GM23338 (cell line): Measurements from ENCODE around the gene RIMS1. TPM values are rescaled to one million over a fixed set of nuclear protein-coding genes. Genes with fewer than 3 reads are reported as not detected.
A peak's percentile ranks its signal among the peaks of the same experiment; 100 is the strongest.

Source experiments
- ATAC-seq: fragments of 200-7000 bp; cut with Tn5 transposase; 3 replicates; pipeline ENCODE4 v1.9.1; 2020
- DNase-seq: peaks from one replicate; pipeline ENCODE4 v3.0.0-alpha.2; 2015; ENCODE audit warnings: low spot score
- H2AFZ ChIP-seq: fragments of 200-600 bp; sonication (generic); 2 replicates; pipeline ENCODE4 v1.8.0; 2016; ENCODE audit warnings: antibody characterized with exemption, mild to moderate bottlenecking, moderate library complexity
- H3F3A ChIP-seq: fragments of 200-600 bp; sonication (generic); replicated peaks from 2 replicates; pipeline ENCODE4 v1.8.0; 2017; ENCODE audit warnings: antibody characterized with exemption, mixed run types, low read depth
- H3K27ac ChIP-seq: fragments of 200-600 bp; sonication (generic); 2 replicates; pipeline ENCODE4 v1.6.1; 2016; ENCODE audit warnings: low read depth
- H3K27me3 ChIP-seq: fragments of 200-600 bp; sonication (generic); 2 replicates; pipeline ENCODE4 v1.8.0; 2016; ENCODE audit warnings: mild to moderate bottlenecking, mixed run types, moderate library complexity; ENCODE audit not compliant: insufficient read depth
- H3K36me3 ChIP-seq: fragments of 200-600 bp; sonication (generic); 2 replicates; pipeline ENCODE4 v1.8.0; 2016; ENCODE audit warnings: mild to moderate bottlenecking; ENCODE audit not compliant: insufficient read depth
- H3K4me1 ChIP-seq: fragments of 200-600 bp; sonication (generic); 2 replicates; pipeline ENCODE4 v1.8.0; 2016; ENCODE audit warnings: mild to moderate bottlenecking, moderate library complexity; ENCODE audit not compliant: insufficient read depth
- H3K4me2 ChIP-seq: fragments of 200-600 bp; sonication (generic); 2 replicates; pipeline ENCODE4 v1.7.1; 2017; ENCODE audit warnings: mixed run types
- H3K4me3 ChIP-seq: fragments of 200-600 bp; sonication (generic); 2 replicates; pipeline ENCODE4 v1.6.1; 2016; ENCODE audit warnings: mixed run types
- H3K79me2 ChIP-seq: fragments of 200-600 bp; sonication (generic); replicated peaks from 2 replicates; pipeline ENCODE4 v1.8.0; 2017; ENCODE audit warnings: mild to moderate bottlenecking; ENCODE audit not compliant: insufficient read depth
- H3K9me2 ChIP-seq: fragments of 200-600 bp; sonication (generic); 2 replicates; pipeline ENCODE4 v1.8.0; 2017; ENCODE audit not compliant: insufficient read depth
- H4K20me1 ChIP-seq: fragments of 200-600 bp; sonication (generic); replicated peaks from 2 replicates; pipeline ENCODE4 v1.8.0; 2017; ENCODE audit warnings: mild to moderate bottlenecking; ENCODE audit not compliant: insufficient read depth
- H3K27ac Mint-ChIP-seq: 2 replicates; pipeline ENCODE4 v1.8.0; 2020; ENCODE audit warnings: inconsistent platforms, mild to moderate bottlenecking, moderate library complexity, mixed read lengths
- H3K27me3 Mint-ChIP-seq: 3 replicates; pipeline ENCODE4 v1.8.0; 2022; ENCODE audit warnings: low read depth, mild to moderate bottlenecking, moderate library complexity, mixed read lengths, inconsistent platforms; ENCODE audit not compliant: insufficient read depth, poor library complexity
- H3K36me3 Mint-ChIP-seq: 3 replicates; pipeline ENCODE4 v1.8.0; 2021; ENCODE audit warnings: low read depth, mild to moderate bottlenecking, inconsistent platforms, moderate library complexity, mixed read lengths
- H3K4me1 Mint-ChIP-seq: 3 replicates; pipeline ENCODE4 v1.8.0; 2020; ENCODE audit warnings: mild to moderate bottlenecking, inconsistent platforms, mixed read lengths
- H3K4me3 Mint-ChIP-seq: 3 replicates; pipeline ENCODE4 v1.8.0; 2021; ENCODE audit warnings: moderate library complexity, mild to moderate bottlenecking, inconsistent platforms, mixed read lengths
- H3K9me3 Mint-ChIP-seq: 3 replicates; pipeline ENCODE4 v1.8.0; 2020; ENCODE audit warnings: moderate library complexity, mild to moderate bottlenecking, inconsistent platforms, mixed read lengths
- JUNB ChIP-seq: IDR thresholded peaks from one replicate; pipeline ENCODE4 v1.6.1; 2016; ENCODE audit warnings: antibody characterized with exemption; ENCODE audit not compliant: unreplicated experiment
- NANOG ChIP-seq: IDR thresholded peaks from 2 replicates; pipeline ENCODE4 v1.6.1; 2016; ENCODE audit warnings: antibody characterized with exemption, borderline replicate concordance
- POLR2AphosphoS5 ChIP-seq: IDR thresholded peaks from 2 replicates; pipeline ENCODE4 v1.6.1; 2016; ENCODE audit warnings: antibody characterized with exemption, low read depth
- polyA plus RNA-seq: library from polyadenylated mRNA; unstranded; fragments of >200 nt; fragmentation: Nextera tagmentation; extraction: Ambion mirVana; gene quantifications from 2 replicates; pipeline ENCODE4 v1.2.1, GENCODE V29; 2016
- total RNA-seq: library from RNA; depleted of rRNA; stranded (reverse); fragments of >200 nt; shearing (Covaris generic); gene quantifications from 2 replicates; pipeline ENCODE4 v1.2.3, GENCODE V29; 2014
- TF ChIP-seq, protein P1 (sequence below): IDR thresholded peaks from one replicate; pipeline ENCODE4 v1.6.1; 2018; ENCODE audit warnings: antibody characterized with exemption; ENCODE audit not compliant: unreplicated experiment
- TF ChIP-seq, protein P2 (sequence below): IDR thresholded peaks from 2 replicates; pipeline ENCODE4 v1.6.1; 2016; ENCODE audit warnings: antibody characterized with exemption
- TF ChIP-seq, protein P3 (sequence below), 2 experiments: fragments of 200-600 bp in 1 of 2; sonication (generic) in 1 of 2; conservative IDR thresholded peaks; 2 replicates each; pipeline versions ENCODE4 v1.5.1 to v1.6.1; 2016 to 2017; ENCODE audit warnings: antibody characterized with exemption in 2 of 2, low read depth in 2 of 2, mild to moderate bottlenecking in 2 of 2, moderate library complexity in 1 of 2

The RIMS1 gene
- total and polyA plus RNA-seq, 2 experiments from 2014 or later = 0.89 to 4.0 TPM

DNA sequence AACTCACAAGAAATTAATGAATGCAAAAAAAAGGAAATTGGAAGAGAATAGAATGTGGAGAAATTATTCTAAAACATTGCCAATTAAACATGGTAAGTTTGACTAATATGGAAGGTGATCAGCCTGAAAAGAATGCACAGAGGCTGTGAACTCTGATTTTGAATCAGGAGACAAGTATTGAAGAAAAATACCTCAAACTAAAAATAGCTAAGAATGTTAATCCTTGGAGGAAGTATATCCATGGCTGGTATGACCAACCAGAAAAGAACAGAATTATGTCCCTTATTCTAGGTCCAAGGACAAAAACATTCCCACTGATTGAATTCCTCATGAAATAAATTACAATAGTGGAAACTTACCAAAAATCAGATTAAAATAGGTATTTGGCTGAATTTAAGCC lies 7.3 kb upstream of the RIMS1 start (continued):
- TF ChIP-seq, protein P1, sequence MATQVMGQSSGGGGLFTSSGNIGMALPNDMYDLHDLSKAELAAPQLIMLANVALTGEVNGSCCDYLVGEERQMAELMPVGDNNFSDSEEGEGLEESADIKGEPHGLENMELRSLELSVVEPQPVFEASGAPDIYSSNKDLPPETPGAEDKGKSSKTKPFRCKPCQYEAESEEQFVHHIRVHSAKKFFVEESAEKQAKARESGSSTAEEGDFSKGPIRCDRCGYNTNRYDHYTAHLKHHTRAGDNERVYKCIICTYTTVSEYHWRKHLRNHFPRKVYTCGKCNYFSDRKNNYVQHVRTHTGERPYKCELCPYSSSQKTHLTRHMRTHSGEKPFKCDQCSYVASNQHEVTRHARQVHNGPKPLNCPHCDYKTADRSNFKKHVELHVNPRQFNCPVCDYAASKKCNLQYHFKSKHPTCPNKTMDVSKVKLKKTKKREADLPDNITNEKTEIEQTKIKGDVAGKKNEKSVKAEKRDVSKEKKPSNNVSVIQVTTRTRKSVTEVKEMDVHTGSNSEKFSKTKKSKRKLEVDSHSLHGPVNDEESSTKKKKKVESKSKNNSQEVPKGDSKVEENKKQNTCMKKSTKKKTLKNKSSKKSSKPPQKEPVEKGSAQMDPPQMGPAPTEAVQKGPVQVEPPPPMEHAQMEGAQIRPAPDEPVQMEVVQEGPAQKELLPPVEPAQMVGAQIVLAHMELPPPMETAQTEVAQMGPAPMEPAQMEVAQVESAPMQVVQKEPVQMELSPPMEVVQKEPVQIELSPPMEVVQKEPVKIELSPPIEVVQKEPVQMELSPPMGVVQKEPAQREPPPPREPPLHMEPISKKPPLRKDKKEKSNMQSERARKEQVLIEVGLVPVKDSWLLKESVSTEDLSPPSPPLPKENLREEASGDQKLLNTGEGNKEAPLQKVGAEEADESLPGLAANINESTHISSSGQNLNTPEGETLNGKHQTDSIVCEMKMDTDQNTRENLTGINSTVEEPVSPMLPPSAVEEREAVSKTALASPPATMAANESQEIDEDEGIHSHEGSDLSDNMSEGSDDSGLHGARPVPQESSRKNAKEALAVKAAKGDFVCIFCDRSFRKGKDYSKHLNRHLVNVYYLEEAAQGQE = no peak
- TF ChIP-seq JUNB = no peak

DNA sequence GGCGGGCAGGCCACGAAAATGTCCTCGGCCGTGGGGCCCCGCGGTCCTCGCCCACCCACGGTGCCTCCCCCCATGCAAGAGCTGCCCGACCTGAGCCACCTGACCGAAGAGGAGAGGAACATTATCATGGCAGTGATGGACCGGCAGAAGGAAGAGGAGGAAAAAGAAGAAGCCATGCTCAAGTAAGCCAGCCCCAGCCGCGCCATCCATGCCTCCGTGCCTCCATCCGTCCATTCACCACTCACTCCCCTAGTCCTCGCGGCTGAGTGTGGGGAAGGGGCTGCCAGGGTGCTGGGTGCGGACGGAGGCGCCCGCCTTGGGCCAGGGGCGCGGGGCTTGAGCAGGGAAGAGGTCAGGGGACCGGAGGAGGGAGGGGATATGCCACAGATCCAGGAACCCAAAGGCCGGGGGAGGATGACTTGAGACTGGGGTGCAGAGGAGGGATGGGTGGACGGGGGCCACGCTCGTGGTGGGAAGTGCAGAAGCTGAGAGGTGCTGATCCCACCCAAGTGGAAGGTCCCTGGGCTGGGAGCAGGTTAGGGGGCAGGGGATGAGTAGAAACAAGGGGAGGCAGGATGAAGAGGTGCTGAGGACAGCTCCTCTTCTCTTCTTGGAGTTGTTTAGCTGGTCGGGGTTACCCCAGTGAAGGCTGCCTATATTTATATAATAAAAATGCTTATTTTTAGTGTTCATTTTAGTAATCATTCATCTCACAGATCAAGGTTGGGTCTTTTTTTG lies 825 bp downstream of the RIMS1 start:
- Histone ChIP-seq H3K27me3 (peaks cover 11% of the 10 kb centered on the region), H4K20me1 (no peaks in the 10 kb centered on the region), H3K4me3 (peak overlapping the region; percentile 93), H3K36me3 (no peaks in the 10 kb centered on the region), H3K4me1 (no peaks in the 10 kb centered on the region; the same call in 1 of the 2 replicates), H3K27ac (no peak overlapping the region), H2AFZ (peak overlapping the region; percentile 95), H3K79me2 (no peaks in the 10 kb centered on the region), H3F3A (no peaks in the 10 kb centered on the region), H3K9me2 (no peaks in the 10 kb centered on the region), H3K4me2 (peak overlapping the region; percentile 93)
- Mint-ChIP-seq H3K4me1 (peaks cover 10% of the 10 kb centered on the region), H3K27me3 (peaks cover 5% of the 10 kb centered on the region), H3K36me3 (no peaks in the 10 kb centered on the region; the same call in 2 of the 3 replicates), H3K9me3 (no peaks in the 10 kb centered on the region), H3K27ac (no peak overlapping the region), H3K4me3 (peak overlapping the region; percentile 94)
- DNase-seq = peak; percentile 47
- TF ChIP-seq, protein P1 = peak; percentile 65
- TF ChIP-seq NANOG = no peak
- peak; percentile 78 for ATAC-seq

- no peaks in the 10 kb centered on the region; the same call in 2 of the 3 replicates for H3K36me3 Mint-ChIP-seq
- no peaks in the 10 kb centered on the region for H3K9me3 Mint-ChIP-seq
- peaks cover 10% of the 10 kb centered on the region for H3K4me1 Mint-ChIP-seq
- H3K27ac Mint-ChIP-seq = no peak overlapping the region
- Histone ChIP-seq H3F3A (no peaks in the 10 kb centered on the region), H2AFZ (no peak overlapping the region), H4K20me1 (no peaks in the 10 kb centered on the region), H3K4me2 (peak overlapping the region; percentile 93), H3K9me2 (no peaks in the 10 kb centered on the region), H3K27me3 (peaks cover 11% of the 10 kb centered on the region), H3K4me1 (no peaks in the 10 kb centered on the region; the same call in 1 of the 2 replicates), H3K79me2 (no peaks in the 10 kb centered on the region), H3K27ac (no peak overlapping the region), H3K36me3 (no peaks in the 10 kb centered on the region), H3K4me3 (peak overlapping the region; percentile 93)
- H3K4me3 Mint-ChIP-seq = peak overlapping the region; percentile 94
- DNase-seq (no peak), ATAC-seq (no peak)
- peaks cover 5% of the 10 kb centered on the region for H3K27me3 Mint-ChIP-seq
- no peak for TF ChIP-seq POLR2AphosphoS5
- TF ChIP-seq, protein P2, sequence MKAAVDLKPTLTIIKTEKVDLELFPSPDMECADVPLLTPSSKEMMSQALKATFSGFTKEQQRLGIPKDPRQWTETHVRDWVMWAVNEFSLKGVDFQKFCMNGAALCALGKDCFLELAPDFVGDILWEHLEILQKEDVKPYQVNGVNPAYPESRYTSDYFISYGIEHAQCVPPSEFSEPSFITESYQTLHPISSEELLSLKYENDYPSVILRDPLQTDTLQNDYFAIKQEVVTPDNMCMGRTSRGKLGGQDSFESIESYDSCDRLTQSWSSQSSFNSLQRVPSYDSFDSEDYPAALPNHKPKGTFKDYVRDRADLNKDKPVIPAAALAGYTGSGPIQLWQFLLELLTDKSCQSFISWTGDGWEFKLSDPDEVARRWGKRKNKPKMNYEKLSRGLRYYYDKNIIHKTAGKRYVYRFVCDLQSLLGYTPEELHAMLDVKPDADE = no peak
- TF ChIP-seq, protein P3, sequence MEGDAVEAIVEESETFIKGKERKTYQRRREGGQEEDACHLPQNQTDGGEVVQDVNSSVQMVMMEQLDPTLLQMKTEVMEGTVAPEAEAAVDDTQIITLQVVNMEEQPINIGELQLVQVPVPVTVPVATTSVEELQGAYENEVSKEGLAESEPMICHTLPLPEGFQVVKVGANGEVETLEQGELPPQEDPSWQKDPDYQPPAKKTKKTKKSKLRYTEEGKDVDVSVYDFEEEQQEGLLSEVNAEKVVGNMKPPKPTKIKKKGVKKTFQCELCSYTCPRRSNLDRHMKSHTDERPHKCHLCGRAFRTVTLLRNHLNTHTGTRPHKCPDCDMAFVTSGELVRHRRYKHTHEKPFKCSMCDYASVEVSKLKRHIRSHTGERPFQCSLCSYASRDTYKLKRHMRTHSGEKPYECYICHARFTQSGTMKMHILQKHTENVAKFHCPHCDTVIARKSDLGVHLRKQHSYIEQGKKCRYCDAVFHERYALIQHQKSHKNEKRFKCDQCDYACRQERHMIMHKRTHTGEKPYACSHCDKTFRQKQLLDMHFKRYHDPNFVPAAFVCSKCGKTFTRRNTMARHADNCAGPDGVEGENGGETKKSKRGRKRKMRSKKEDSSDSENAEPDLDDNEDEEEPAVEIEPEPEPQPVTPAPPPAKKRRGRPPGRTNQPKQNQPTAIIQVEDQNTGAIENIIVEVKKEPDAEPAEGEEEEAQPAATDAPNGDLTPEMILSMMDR (conservative IDR thresholded peaks at IDR 0.05; ENCODE audit: low read depth in 2 of 2) = no peak
Observed at GRCh38 chr6:71887744-71888230, 1.4 kb downstream of the RIMS1 start.
